Large intestine (tissue), 12 donors: Measurements from ENCODE around the gene TCAF1. TPM values are rescaled to one million over a fixed set of nuclear protein-coding genes. Genes with fewer than 3 reads are reported as not detected.

Source experiments
- DNase-seq, 2 donors: peaks; one replicate each; pipeline versions ENCODE4 v3.0.0 to v3.0.0-alpha.2; 2013
- H3K27ac ChIP-seq: one replicate; pipeline ENCODE4 v1.5.1; 2013; ENCODE audit warnings: low read length
- H3K27me3 ChIP-seq: 2 replicates; pipeline ENCODE4 v1.6.1; 2013; ENCODE audit warnings: low read length; ENCODE audit not compliant: control insufficient read depth, insufficient read depth
- H3K36me3 ChIP-seq: 2 replicates; pipeline ENCODE4 v1.6.1; 2013; ENCODE audit warnings: low read length; ENCODE audit not compliant: control insufficient read depth, insufficient read depth
- H3K4me1 ChIP-seq: one replicate; pipeline ENCODE4 v1.6.1; 2013; ENCODE audit warnings: low read length; ENCODE audit not compliant: control insufficient read depth, insufficient read depth
- H3K4me3 ChIP-seq: one replicate; pipeline ENCODE4 v1.5.1; 2013; ENCODE audit warnings: low read length
- H3K9me3 ChIP-seq: one replicate; pipeline ENCODE4 v1.6.1; 2013; ENCODE audit warnings: mild to moderate bottlenecking, low read depth, low read length, moderate library complexity; ENCODE audit not compliant: control insufficient read depth
- WGBS: methylation state at CpG from one replicate; pipeline ENCODE4 v1.1.5; 2013; ENCODE audit warnings: low lambda C conversion rate; ENCODE audit not compliant: insufficient coverage; 5-methylcytosine and 5-hydroxymethylcytosine counted together
- long read RNA-seq, 11 donors: transcript quantifications; one replicate each; lab custom pipeline, GENCODE V29; 2026
- polyA plus RNA-seq: library from polyadenylated mRNA; unstranded; fragments of 120-200 nt; gene quantifications from one replicate; pipeline ENCODE4 v1.2.1, GENCODE V29; 2013

TCAF1 gene, protein sequence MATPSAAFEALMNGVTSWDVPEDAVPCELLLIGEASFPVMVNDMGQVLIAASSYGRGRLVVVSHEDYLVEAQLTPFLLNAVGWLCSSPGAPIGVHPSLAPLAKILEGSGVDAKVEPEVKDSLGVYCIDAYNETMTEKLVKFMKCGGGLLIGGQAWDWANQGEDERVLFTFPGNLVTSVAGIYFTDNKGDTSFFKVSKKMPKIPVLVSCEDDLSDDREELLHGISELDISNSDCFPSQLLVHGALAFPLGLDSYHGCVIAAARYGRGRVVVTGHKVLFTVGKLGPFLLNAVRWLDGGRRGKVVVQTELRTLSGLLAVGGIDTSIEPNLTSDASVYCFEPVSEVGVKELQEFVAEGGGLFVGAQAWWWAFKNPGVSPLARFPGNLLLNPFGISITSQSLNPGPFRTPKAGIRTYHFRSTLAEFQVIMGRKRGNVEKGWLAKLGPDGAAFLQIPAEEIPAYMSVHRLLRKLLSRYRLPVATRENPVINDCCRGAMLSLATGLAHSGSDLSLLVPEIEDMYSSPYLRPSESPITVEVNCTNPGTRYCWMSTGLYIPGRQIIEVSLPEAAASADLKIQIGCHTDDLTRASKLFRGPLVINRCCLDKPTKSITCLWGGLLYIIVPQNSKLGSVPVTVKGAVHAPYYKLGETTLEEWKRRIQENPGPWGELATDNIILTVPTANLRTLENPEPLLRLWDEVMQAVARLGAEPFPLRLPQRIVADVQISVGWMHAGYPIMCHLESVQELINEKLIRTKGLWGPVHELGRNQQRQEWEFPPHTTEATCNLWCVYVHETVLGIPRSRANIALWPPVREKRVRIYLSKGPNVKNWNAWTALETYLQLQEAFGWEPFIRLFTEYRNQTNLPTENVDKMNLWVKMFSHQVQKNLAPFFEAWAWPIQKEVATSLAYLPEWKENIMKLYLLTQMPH
- polyA plus RNA-seq: 54.1 TPM
- long read RNA-seq, donor 1, full-length matches to known transcripts: 4 of 4 reads
- long read RNA-seq, donor 1, partial matches to known transcripts: 0 of 4 reads
- long read RNA-seq, donor 1, other reads (novel, unspliced or antisense): 0 of 4 reads
- long read RNA-seq, donor 2, partial matches to known transcripts: 16 of 19 reads
- long read RNA-seq, donor 2, other reads (novel, unspliced or antisense): 0 of 19 reads
- long read RNA-seq, donor 3, full-length matches to known transcripts: 7 of 7 reads
- long read RNA-seq, donor 3, partial matches to known transcripts: 0 of 7 reads
- long read RNA-seq, donor 3, other reads (novel, unspliced or antisense): 0 of 7 reads
- long read RNA-seq, donor 4: 0 reads
- long read RNA-seq, donor 5, full-length matches to known transcripts: 2 of 7 reads
- long read RNA-seq, donor 5, partial matches to known transcripts: 5 of 7 reads
- long read RNA-seq, donor 5, other reads (novel, unspliced or antisense): 0 of 7 reads
- long read RNA-seq, donor 6, full-length matches to known transcripts: 6 of 6 reads
- long read RNA-seq, donor 6, partial matches to known transcripts: 0 of 6 reads
- long read RNA-seq, donor 6, other reads (novel, unspliced or antisense): 0 of 6 reads
- long read RNA-seq, donor 7, full-length matches to known transcripts: 3 of 3 reads
- long read RNA-seq, donor 7, partial matches to known transcripts: 0 of 3 reads
- long read RNA-seq, donor 7, other reads (novel, unspliced or antisense): 0 of 3 reads
- long read RNA-seq, donor 8, full-length matches to known transcripts: 1 of 6 reads
- long read RNA-seq, donor 8, partial matches to known transcripts: 5 of 6 reads
- long read RNA-seq, donor 8, other reads (novel, unspliced or antisense): 0 of 6 reads
- long read RNA-seq, donor 9, full-length matches to known transcripts: 2 of 2 reads
- long read RNA-seq, donor 9, partial matches to known transcripts: 0 of 2 reads
- long read RNA-seq, donor 9, other reads (novel, unspliced or antisense): 0 of 2 reads
- long read RNA-seq, donor 10, full-length matches to known transcripts: 1 of 1 reads
- long read RNA-seq, donor 10, partial matches to known transcripts: 0 of 1 reads
- long read RNA-seq, donor 10, other reads (novel, unspliced or antisense): 0 of 1 reads
- long read RNA-seq, donor 11, full-length matches to known transcripts: 3 of 3 reads
- long read RNA-seq, donor 11, partial matches to known transcripts: 0 of 3 reads
- long read RNA-seq, donor 11, other reads (novel, unspliced or antisense): 0 of 3 reads

DNA sequence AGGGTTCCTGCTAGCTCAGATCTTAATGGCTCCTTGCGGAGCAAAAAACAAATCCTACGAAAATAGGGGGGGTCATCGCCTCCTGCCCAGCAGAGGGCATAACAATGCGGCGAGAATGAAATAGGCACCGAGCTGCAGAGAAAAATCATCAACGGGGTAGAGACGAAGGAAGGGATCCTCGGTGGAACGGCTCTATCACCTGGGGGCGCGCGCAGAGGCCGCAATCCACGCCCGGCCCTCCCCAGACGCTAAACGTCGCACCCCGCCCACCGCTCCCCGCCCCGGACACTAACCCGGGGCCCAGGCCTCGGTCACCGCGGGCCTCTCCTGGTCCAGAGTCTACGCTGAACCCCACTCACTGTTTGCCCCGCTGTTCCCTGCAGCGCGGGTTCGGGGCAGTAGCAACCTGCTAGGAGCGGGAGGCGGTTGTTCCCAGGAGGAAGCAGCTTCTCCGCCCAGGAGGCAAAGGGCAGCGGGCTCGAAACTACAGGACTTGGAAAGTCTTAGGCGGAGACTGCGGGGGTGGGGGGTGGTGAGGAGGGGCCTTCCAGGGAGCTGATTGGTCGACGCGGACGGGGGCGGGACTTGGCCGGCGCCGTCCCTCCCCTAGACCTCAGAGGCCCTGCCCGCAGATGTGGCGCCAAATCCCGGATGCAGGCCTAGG lies at the start of gene TCAF1:
Gene TCAF1, minus strand, starts transcription at position 509 of the 664 bp plus-strand sequence. CDS start 25,568 bp downstream, outside the sequence.
- peak within 1 kb of the TSS; percentile 79 for H3K4me3 ChIP-seq
- H3K36me3 ChIP-seq: no peaks in the 10 kb centered on the region
- H3K4me1 ChIP-seq: peaks cover 41% of the 10 kb centered on the region
- peaks cover 3% of the 10 kb centered on the region for H3K9me3 ChIP-seq
- WGBS: 0% methylated on average over 1 of the region's 50 CpGs
- DNase-seq: peak; percentile 98 to 99
- H3K27me3 ChIP-seq: no peaks in the 10 kb centered on the region
- H3K27ac ChIP-seq: peak within 1 kb of the TSS; percentile 97

GRCh38 chr7:143948733-143949132 lies 46.8 kb upstream of the TCAF1 start:
- WGBS: 100% methylated on average over 1 of the region's 2 CpGs

DNA sequence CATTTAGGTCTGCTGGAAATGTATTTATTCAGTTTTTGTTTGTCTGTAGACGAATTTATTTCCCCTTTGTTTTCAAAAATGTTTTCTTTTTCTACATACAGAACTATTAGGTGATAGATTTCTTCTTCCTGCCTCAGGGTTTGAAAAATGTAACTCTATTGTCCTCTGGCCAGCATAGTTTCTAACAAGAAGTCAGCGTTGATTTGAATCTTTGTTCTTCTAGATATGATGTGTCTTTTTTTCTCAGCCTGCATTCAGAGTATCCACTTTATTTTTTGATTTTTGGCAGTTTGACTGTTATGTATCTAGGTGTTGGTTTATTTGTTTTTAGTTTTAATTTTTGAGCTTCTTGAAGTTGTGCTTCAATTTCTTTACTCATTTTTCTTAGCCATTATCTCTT lies 45.1 kb upstream of the TCAF1 start:
- Histone ChIP-seq H3K27me3 (no peaks in the 10 kb centered on the region), H3K27ac (no peak overlapping the region), H3K36me3 (no peaks in the 10 kb centered on the region), H3K4me3 (no peak overlapping the region), H3K4me1 (no peaks in the 10 kb centered on the region), H3K9me3 (peaks cover 4% of the 10 kb centered on the region)
- 80% methylated on average over 2 of the region's 2 CpGs for WGBS
- no peak for DNase-seq

More at GRCh38 chr7:143948733-143949132, 46.8 kb upstream of the TCAF1 start:
- Histone ChIP-seq H3K9me3 (peaks cover 4% of the 10 kb centered on the region), H3K36me3 (no peaks in the 10 kb centered on the region), H3K27me3 (no peaks in the 10 kb centered on the region), H3K4me3 (no peak overlapping the region), H3K27ac (no peak overlapping the region), H3K4me1 (no peaks in the 10 kb centered on the region)
- DNase-seq: no peak

DNA sequence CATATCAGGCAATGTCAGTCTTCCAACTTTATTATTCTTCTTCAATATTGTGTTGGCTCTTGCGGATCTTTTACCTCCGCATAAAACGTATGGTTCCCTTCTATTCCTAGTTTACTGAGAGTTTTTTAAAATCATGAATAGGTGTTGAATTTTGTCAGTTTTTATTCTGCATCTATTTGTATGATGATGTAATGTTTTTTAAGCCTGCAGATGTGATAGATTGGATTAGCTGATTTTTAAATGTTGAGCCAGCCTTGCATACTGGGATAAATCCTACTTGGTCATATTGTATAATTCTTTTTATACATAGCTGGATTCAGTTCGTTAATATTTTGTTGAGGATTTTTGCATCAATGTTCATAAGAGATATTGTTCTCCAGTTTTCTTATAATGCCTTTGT lies 43.4 kb upstream of the TCAF1 start:
- H3K4me1 ChIP-seq: no peaks in the 10 kb centered on the region
- 60% methylated on average over 2 of the region's 4 CpGs for WGBS
- no peaks in the 10 kb centered on the region for H3K36me3 ChIP-seq
- H3K27ac ChIP-seq: no peak overlapping the region
- no peak overlapping the region for H3K4me3 ChIP-seq
- no peak for DNase-seq
- H3K27me3 ChIP-seq: no peaks in the 10 kb centered on the region
- peaks cover 4% of the 10 kb centered on the region for H3K9me3 ChIP-seq

GRCh38 chr7:143938379-143939243 lies 36.6 kb upstream of the TCAF1 start:
- no peak for DNase-seq
- WGBS: 83% methylated on average over 1 of the region's 5 CpGs
- H3K4me1 ChIP-seq: no peaks in the 10 kb centered on the region
- no peaks in the 10 kb centered on the region for H3K36me3 ChIP-seq
- no peaks in the 10 kb centered on the region for H3K27me3 ChIP-seq
- H3K9me3 ChIP-seq: no peaks in the 10 kb centered on the region
- H3K27ac ChIP-seq: no peak overlapping the region
- no peak overlapping the region for H3K4me3 ChIP-seq

GRCh38 chr7:143936087-143937009 lies 34.4 kb upstream of the TCAF1 start:
- Histone ChIP-seq H3K27ac (no peak overlapping the region), H3K9me3 (peaks cover 4% of the 10 kb centered on the region), H3K27me3 (no peaks in the 10 kb centered on the region), H3K4me1 (no peaks in the 10 kb centered on the region), H3K4me3 (no peak overlapping the region), H3K36me3 (no peaks in the 10 kb centered on the region)
- DNase-seq: no peak
- WGBS: 40% methylated on average over 1 of the region's 4 CpGs

DNA sequence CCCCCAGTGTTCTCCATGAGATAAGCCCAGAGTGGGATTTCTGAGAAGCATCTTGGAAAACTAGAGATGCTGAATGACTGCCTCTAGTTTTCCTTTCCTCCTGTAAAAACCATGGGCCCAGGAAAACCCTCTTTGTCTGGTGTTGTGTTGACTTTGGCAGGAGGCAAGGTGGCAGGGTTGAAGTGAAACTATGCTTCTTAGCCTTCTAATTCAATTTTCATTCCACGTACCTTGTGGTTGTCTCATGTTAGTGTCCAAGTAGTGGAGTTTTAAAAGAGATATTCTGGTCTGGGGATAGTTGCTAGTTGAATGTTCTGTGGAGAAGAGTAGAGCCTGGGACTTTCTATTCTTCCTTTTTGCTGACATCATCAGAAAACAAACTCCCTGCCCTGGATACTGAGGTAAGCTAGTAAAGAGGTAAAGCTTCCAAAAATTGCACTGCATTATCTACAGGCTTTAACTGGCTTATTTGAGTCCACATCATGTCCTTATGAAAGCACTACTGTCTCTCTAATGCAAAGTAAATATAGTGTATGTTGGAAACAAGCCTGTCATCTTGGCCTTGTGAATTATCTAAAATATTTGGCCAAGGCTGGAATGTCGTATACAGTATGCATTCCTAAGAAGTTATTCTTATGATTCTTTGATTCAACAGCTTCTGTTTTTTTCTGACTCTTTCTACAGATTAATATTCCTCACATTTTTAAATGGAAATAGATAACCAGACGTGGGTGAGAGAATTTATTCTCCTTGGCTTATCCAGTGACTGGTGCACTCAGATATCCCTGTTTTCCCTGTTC lies 32.8 kb upstream of the TCAF1 start, which contains the start of gene OR2F2:
Gene OR2F2, plus strand, starts transcription at position 708 of the 800 bp plus-strand sequence. Its CDS starts 0 bp downstream, at position 708.
- H3K27me3 ChIP-seq: no peaks in the 10 kb centered on the region
- no peak within 1 kb of the TSS for H3K27ac ChIP-seq
- DNase-seq: peak in 1 of 2 donors; percentile 13

More for the DNA sequence above, 32.8 kb upstream of the TCAF1 start, which contains the start of gene OR2F2:
- Histone ChIP-seq H3K4me1 (no peaks in the 10 kb centered on the region), H3K4me3 (no peak within 1 kb of the TSS), H3K36me3 (no peaks in the 10 kb centered on the region), H3K9me3 (peaks cover 4% of the 10 kb centered on the region)
- 100% methylated on average over 1 of the region's 3 CpGs for WGBS
